HG02623 (cell line): Measurements from ENCODE around the gene ACTN4.
"Not testable (repeated sequence)": the region's sequence is repeated elsewhere in the genome, so short reads cannot be mapped to it uniquely, and the experiment has no call there.

Experiments
- ATAC-seq: cut with Tn5 transposase; IDR thresholded peaks from one replicate; pipeline ENCODE4 v1.9.1; 2021; ENCODE audit warnings: moderate library complexity; ENCODE audit not compliant: unreplicated experiment

Gene ACTN4

GRCh38 chr19:38647368-38647965, at the start of gene ACTN4:
Gene ACTN4, plus strand, starts transcription at chr19:38647649. Its CDS starts 97 bp downstream, at chr19:38647746.
- peak; percentile 84 for ATAC-seq

GRCh38 chr19:38599722-38600121, 47.7 kb upstream of the ACTN4 start:
- ATAC-seq, result no peak

- ATAC-seq, result not testable (repeated sequence)
Measured at GRCh38 chr19:38602856-38603255, 44.6 kb upstream of the ACTN4 start.

- no peak for ATAC-seq
Measured at GRCh38 chr19:38606131-38606530, 41.3 kb upstream of the ACTN4 start.

GRCh38 chr19:38614289-38614688, 33.2 kb upstream of the ACTN4 start:
- ATAC-seq, result no peak

GRCh38 chr19:38615007-38615581, 32.4 kb upstream of the ACTN4 start:
- ATAC-seq, result no peak

GRCh38 chr19:38616265-38616664, 31.2 kb upstream of the ACTN4 start:
- ATAC-seq, result no peak

GRCh38 chr19:38617283-38617763, 30.1 kb upstream of the ACTN4 start:
- no peak for ATAC-seq

GRCh38 chr19:38617764-38618589, 29.5 kb upstream of the ACTN4 start, which contains the start of gene MAP4K1:
Gene MAP4K1, minus strand, starts transcription at chr19:38617953. Its CDS starts 58 bp downstream, at chr19:38617895.
- ATAC-seq, result peak; percentile 43

- ATAC-seq, result peak; percentile 57
Measured at GRCh38 chr19:38618590-38619360, 28.7 kb upstream of the ACTN4 start, which contains the start of gene EIF3K. Gene EIF3K, plus strand, starts transcription at chr19:38619188. Its CDS starts 81 bp downstream, at chr19:38619269.

GRCh38 chr19:38619361-38620174, 27.9 kb upstream of the ACTN4 start:
- no peak for ATAC-seq

- no peak for ATAC-seq
Measured at GRCh38 chr19:38624822-38625221, 22.6 kb upstream of the ACTN4 start.

- ATAC-seq, result no peak
Measured at GRCh38 chr19:38626401-38626800, 21.0 kb upstream of the ACTN4 start.

GRCh38 chr19:38629568-38629967, 17.9 kb upstream of the ACTN4 start:
- ATAC-seq, result no peak

- not testable (repeated sequence) for ATAC-seq
Measured at GRCh38 chr19:38631301-38631700, 16.1 kb upstream of the ACTN4 start.

- not testable (repeated sequence) for ATAC-seq
Measured at GRCh38 chr19:38631811-38632475, 15.5 kb upstream of the ACTN4 start.

GRCh38 chr19:38632476-38633213, 14.8 kb upstream of the ACTN4 start:
- ATAC-seq, result no peak

GRCh38 chr19:38634757-38635482, 12.5 kb upstream of the ACTN4 start:
- no peak for ATAC-seq
